Right lobe of liver (tissue), 4 donors: Measurements from ENCODE around the gene DELE1.

ENCODE experiments used
- CTCF ChIP-seq, 4 donors: fragments of 200-600 bp in 3 of 4; fragments of 450-650 bp in 1 of 4; IDR thresholded peaks; one replicate each; pipeline versions ENCODE4 v1.5.1 to v1.8.0; 2016 to 2022; ENCODE audit warnings: antibody characterized with exemption in 4 of 4, mild to moderate bottlenecking in 2 of 4
- POLR2A ChIP-seq: fragments of 450-650 bp; IDR thresholded peaks from one replicate; pipeline ENCODE4 v1.6.1; 2017; ENCODE audit warnings: antibody characterized with exemption, mild to moderate bottlenecking
- donor health status: DM: no; HTN: no; CAD: no.
- donor health status: DM: no; HTN: no; CAD: no.
- donor health status: DM: no; HTN: yes; CAD: no.

GRCh38 chr5:141883892-141884318 is 39.8 kb upstream of the DELE1 start:
- TF ChIP-seq POLR2A (no peak), CTCF (IDR thresholded peaks at IDR 0.05) (no peak)
